LNCAP (cell line): Measurements from ENCODE around the gene BCS1L.

Source experiments
- CTCF ChIP-seq: fragments of 450-650 bp; IDR thresholded peaks from 2 replicates; pipeline ENCODE4 v1.5.1; 2017; ENCODE audit warnings: mild to moderate bottlenecking

The BCS1L gene

GRCh38 chr2:218659258-218659987 lies at the start of gene BCS1L, which contains the start of gene ZNF142:
TSS of gene BCS1L (plus strand) at chr2:218659683. CDS start at chr2:218660988, 1,305 bp downstream.
TSS of gene ZNF142 (minus strand) at chr2:218659623. CDS start at chr2:218656429, 3,194 bp downstream.
- no peak for TF ChIP-seq CTCF

- no peak for TF ChIP-seq CTCF
Measured at GRCh38 chr2:218615868-218616315, 43.6 kb upstream of the BCS1L start.

- no peak for TF ChIP-seq CTCF
Measured at GRCh38 chr2:218618102-218618860, 41.2 kb upstream of the BCS1L start.

- no peak for TF ChIP-seq CTCF
Measured at GRCh38 chr2:218621007-218621406, 38.5 kb upstream of the BCS1L start.

- TF ChIP-seq CTCF = no peak
Measured at GRCh38 chr2:218622606-218623365, 36.7 kb upstream of the BCS1L start.

GRCh38 chr2:218623366-218623705 lies 36.1 kb upstream of the BCS1L start:
- TF ChIP-seq CTCF = no peak

GRCh38 chr2:218626369-218626768 lies 33.1 kb upstream of the BCS1L start:
- TF ChIP-seq CTCF = no peak
